HCT116 (cell line): ENCODE measurements around the gene PAX7.

Experiments
- CEBPB ChIP-seq: IDR thresholded peaks from 2 replicates; pipeline ENCODE4 v1.6.1; 2012; ENCODE audit warnings: low read depth
- CTCF ChIP-seq, 3 experiments: fragments of 200-600 bp in 1 of 3; sonication (generic) in 1 of 3; IDR thresholded peaks in 2 of 3; conservative IDR thresholded peaks in 1 of 3; 2 replicates each; pipeline ENCODE4 v1.5.1; 2012 to 2017; ENCODE audit warnings: low read depth in 2 of 3, low read length in 2 of 3, antibody characterized with exemption in 1 of 3, borderline replicate concordance in 1 of 3, control low read depth in 1 of 3, mild to moderate bottlenecking in 1 of 3, mixed read lengths in 1 of 3, mixed run types in 1 of 3, moderate library complexity in 1 of 3; ENCODE audit not compliant: insufficient read depth in 1 of 3
- EGR1 ChIP-seq: IDR thresholded peaks from 2 replicates; pipeline ENCODE4 v1.6.1; 2012; ENCODE audit warnings: low read depth
- ELF1 ChIP-seq: IDR thresholded peaks from 2 replicates; pipeline ENCODE4 v1.6.1; 2012; ENCODE audit warnings: low read depth, borderline replicate concordance
- EZH2 ChIP-seq: fragments of 200-600 bp; sonication (generic); IDR thresholded peaks from 2 replicates; pipeline ENCODE4 v1.6.1; 2017; ENCODE audit warnings: antibody characterized with exemption, mixed run types
- JUND ChIP-seq: IDR thresholded peaks from 2 replicates; pipeline ENCODE4 v1.6.1; 2012
- POLR2A ChIP-seq: IDR thresholded peaks from 2 replicates; pipeline ENCODE4 v1.7.0; 2011; ENCODE audit warnings: borderline replicate concordance; ENCODE audit not compliant: insufficient read depth, insufficient read length; ENCODE audit errors: extremely low read depth
- POLR2AphosphoS5 ChIP-seq: IDR thresholded peaks from 2 replicates; pipeline ENCODE4 v1.6.1; 2011; ENCODE audit warnings: mild to moderate bottlenecking, low read depth, low read length, moderate library complexity
- SIN3A ChIP-seq: IDR thresholded peaks from 2 replicates; pipeline ENCODE4 v1.6.1; 2012; ENCODE audit warnings: low read depth
- SP1 ChIP-seq: IDR thresholded peaks from 2 replicates; pipeline ENCODE4 v1.6.1; 2012; ENCODE audit warnings: low read depth
- YY1 ChIP-seq: IDR thresholded peaks from 2 replicates; pipeline ENCODE4 v1.6.1; 2011; ENCODE audit warnings: low read length, low read depth, moderate library complexity, mild to moderate bottlenecking; ENCODE audit not compliant: insufficient replicate concordance; ENCODE audit errors: extremely low read depth
- ZNF274 ChIP-seq: fragments of 200-500 bp; sonication (Bioruptor generic); IDR thresholded peaks from 2 replicates; pipeline ENCODE4 v1.6.1; 2014; ENCODE audit warnings: mild to moderate bottlenecking, low read depth, low read length, inconsistent platforms
- TF ChIP-seq, protein P1 (sequence below): IDR thresholded peaks from 2 replicates; pipeline ENCODE4 v1.6.1; 2012

DNA sequence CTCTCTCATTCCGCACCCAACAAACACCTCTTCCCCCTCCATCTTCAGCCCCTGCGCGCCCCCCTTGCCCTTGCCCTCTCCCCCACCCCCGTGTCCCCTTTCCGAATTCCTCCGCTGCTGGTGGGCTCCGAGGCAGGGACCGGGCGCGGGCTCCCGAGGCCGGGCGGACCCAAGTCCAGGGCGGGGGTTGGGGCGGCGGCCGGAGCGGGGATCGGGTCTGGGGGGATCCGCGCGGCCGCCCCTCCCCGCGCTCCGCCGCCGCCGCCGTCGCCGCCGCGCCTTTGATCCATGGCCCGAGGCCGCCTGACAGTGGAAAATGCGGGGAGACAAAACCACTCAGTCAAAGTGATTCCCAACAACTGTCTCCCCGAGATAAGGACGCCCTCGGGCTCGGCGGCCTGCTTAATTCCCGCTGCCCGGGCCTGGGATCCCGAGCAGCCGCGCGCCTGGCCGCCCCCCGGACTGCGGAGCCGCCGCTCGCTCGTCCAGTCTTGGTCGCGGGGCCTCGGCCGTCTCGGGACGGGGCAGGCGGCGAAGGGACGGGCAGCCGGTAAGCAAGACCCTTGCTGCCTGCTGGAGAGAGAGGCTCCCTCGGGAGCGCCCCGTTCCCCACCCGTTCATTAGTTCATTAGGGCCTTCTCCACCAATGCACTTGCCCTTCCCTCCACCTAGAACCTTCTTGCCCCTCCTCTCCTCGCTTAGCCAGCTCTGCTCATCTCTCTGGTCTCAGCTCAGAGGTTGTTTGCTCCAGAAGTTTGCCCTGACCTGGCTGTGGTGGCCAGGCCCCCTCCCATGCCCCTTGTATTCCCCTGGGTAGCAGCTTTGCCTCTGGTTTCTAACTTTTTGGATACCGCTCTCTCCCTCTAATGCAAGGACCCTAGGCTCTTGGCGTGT is 86.4 kb downstream of the PAX7 start:
- TF ChIP-seq CTCF (IDR thresholded peaks at IDR 0.05 in 2 of 3, conservative IDR thresholded peaks at IDR 0.05 in 1 of 3; ENCODE audit: borderline replicate concordance in 1 of 3, insufficient read depth in 1 of 3, low read depth in 2 of 3, low read length in 2 of 3) (no peak), POLR2A (no peak), SIN3A (no peak), POLR2AphosphoS5 (no peak), EZH2 (no peak), ZNF274 (no peak), SP1 (no peak), JUND (no peak), ELF1 (no peak), EGR1 (no peak), YY1 (no peak), CEBPB (no peak)
- TF ChIP-seq, protein P1, sequence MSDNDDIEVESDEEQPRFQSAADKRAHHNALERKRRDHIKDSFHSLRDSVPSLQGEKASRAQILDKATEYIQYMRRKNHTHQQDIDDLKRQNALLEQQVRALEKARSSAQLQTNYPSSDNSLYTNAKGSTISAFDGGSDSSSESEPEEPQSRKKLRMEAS = no peak
